ENCODE data around the gene ATP1A3. TPM values are rescaled to one million over a fixed set of nuclear protein-coding genes. Genes with fewer than 3 reads are reported as not detected.

The ATP1A3 gene
- total and polyA plus RNA-seq, 9 donors: 0.18 to 1.2 (median 0.56) TPM

GRCh38 chr19:41923045-41923788, 70.8 kb downstream of the ATP1A3 start:
- 43% methylated on average over 2 of the region's 6 CpGs for WGBS (ENCODE audit: insufficient coverage)
- H3K4me1 ChIP-seq (ENCODE audit: control insufficient read depth, insufficient read depth, low read length): peaks cover 5% of the 10 kb centered on the region
- peaks cover 93% of the 10 kb centered on the region for H3K27me3 ChIP-seq (ENCODE audit: control insufficient read depth, insufficient read depth, low read length)
- no peaks in the 10 kb centered on the region for H3K36me3 ChIP-seq (ENCODE audit: control insufficient read depth, insufficient read depth, low read length)
- H3K27ac ChIP-seq (ENCODE audit: low read length): no peak overlapping the region
- H3K4me3 ChIP-seq (ENCODE audit: low read length): no peak overlapping the region
- no peak for DNase-seq
- no peaks in the 10 kb centered on the region for H3K9me3 ChIP-seq (replicated peaks; ENCODE audit: control insufficient read depth, low read depth, low read length)

GRCh38 chr19:41922585-41922984, 71.4 kb downstream of the ATP1A3 start:
- WGBS (ENCODE audit: insufficient coverage): 3% methylated on average over 7 of the region's 18 CpGs
- no peak for DNase-seq
- H3K27me3 ChIP-seq (ENCODE audit: control insufficient read depth, insufficient read depth, low read length): peaks cover 95% of the 10 kb centered on the region
- H3K27ac ChIP-seq (ENCODE audit: low read length): no peak overlapping the region
- no peaks in the 10 kb centered on the region for H3K9me3 ChIP-seq (replicated peaks; ENCODE audit: control insufficient read depth, low read depth, low read length)
- no peak overlapping the region for H3K4me3 ChIP-seq (ENCODE audit: low read length)
- H3K4me1 ChIP-seq (ENCODE audit: control insufficient read depth, insufficient read depth, low read length): peaks cover 5% of the 10 kb centered on the region
- no peaks in the 10 kb centered on the region for H3K36me3 ChIP-seq (ENCODE audit: control insufficient read depth, insufficient read depth, low read length)

DNA sequence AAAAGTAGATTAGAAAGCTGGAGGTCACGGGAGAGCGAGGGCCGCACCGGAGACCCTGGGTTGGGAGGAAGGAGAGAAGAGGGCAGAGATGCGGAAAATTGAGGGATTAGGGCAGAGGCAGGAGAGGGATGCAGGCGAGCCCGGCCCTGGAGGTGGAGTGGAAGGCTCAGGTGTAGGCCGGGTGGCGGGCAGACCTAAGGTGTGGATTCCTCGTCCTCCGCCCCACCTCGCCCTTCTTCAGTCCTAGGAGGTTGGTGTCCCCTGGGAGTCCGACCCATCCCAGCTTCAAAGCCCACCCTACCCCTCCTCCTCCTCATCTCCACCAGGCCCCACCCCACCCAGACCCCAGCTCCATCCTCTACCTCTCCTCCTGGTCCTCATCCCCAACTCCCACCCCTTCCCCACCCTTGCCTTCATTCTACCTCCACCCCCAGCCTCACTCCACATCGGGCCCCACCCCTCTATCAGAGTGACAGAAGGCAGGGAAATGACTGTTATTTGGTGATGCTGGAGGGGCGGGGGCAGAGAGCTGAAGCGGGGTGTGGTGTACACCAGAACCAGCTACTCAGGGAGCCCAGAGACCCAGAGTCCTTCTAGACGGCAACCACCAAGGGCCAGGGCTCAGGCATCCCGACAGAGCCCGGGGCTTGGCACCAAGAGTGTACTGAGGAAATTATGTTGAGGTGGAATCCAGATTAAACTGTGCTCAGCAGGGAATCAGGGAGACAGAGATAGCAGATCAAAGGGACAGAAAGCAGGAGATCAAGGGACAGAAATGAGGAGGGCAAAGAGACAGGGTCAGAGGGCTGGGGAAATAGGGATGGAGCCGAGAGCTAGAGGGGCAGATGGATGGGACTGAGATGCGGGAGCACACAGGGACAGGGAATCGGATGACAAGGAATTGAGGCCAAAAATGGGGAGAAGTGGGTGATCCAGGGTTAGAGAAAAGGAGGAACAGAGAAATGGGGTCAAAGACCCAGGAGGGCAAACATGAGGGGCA, 72.2 kb downstream of the ATP1A3 start:
- H3K4me3 ChIP-seq (ENCODE audit: low read length): no peak overlapping the region
- WGBS (ENCODE audit: insufficient coverage): under 1% methylated on average over 16 of the region's 22 CpGs
- peaks cover 5% of the 10 kb centered on the region for H3K4me1 ChIP-seq (ENCODE audit: control insufficient read depth, insufficient read depth, low read length)
- peaks cover 95% of the 10 kb centered on the region for H3K27me3 ChIP-seq (ENCODE audit: control insufficient read depth, insufficient read depth, low read length)
- no peak overlapping the region for H3K27ac ChIP-seq (ENCODE audit: low read length)
- no peaks in the 10 kb centered on the region for H3K36me3 ChIP-seq (ENCODE audit: control insufficient read depth, insufficient read depth, low read length)
- no peaks in the 10 kb centered on the region for H3K9me3 ChIP-seq (replicated peaks; ENCODE audit: control insufficient read depth, low read depth, low read length)
- DNase-seq: no peak

- Histone ChIP-seq H3K4me1 (ENCODE audit: control insufficient read depth, insufficient read depth, low read length) (peaks cover 5% of the 10 kb centered on the region), H3K36me3 (ENCODE audit: control insufficient read depth, insufficient read depth, low read length) (no peaks in the 10 kb centered on the region), H3K27me3 (ENCODE audit: control insufficient read depth, insufficient read depth, low read length) (peaks cover 95% of the 10 kb centered on the region), H3K9me3 (replicated peaks; ENCODE audit: control insufficient read depth, low read depth, low read length) (no peaks in the 10 kb centered on the region), H3K27ac (ENCODE audit: low read length) (no peak overlapping the region), H3K4me3 (ENCODE audit: low read length) (no peak overlapping the region)
- no peak for DNase-seq
- 3% methylated on average over 17 of the region's 26 CpGs for WGBS (ENCODE audit: insufficient coverage)
These were observed 73.0 kb downstream of the ATP1A3 start for GRCh38 chr19:41920882-41921576.

GRCh38 chr19:41919948-41920712, 73.9 kb downstream of the ATP1A3 start:
- H3K27ac ChIP-seq (ENCODE audit: low read length): no peak overlapping the region
- WGBS (ENCODE audit: insufficient coverage): 87% methylated on average over 33 of the region's 33 CpGs
- no peaks in the 10 kb centered on the region for H3K36me3 ChIP-seq (ENCODE audit: control insufficient read depth, insufficient read depth, low read length)
- H3K27me3 ChIP-seq (ENCODE audit: control insufficient read depth, insufficient read depth, low read length): peaks cover 95% of the 10 kb centered on the region
- no peaks in the 10 kb centered on the region for H3K9me3 ChIP-seq (replicated peaks; ENCODE audit: control insufficient read depth, low read depth, low read length)
- H3K4me3 ChIP-seq (ENCODE audit: low read length): no peak overlapping the region
- peaks cover 5% of the 10 kb centered on the region for H3K4me1 ChIP-seq (ENCODE audit: control insufficient read depth, insufficient read depth, low read length)
- no peak for DNase-seq

DNA sequence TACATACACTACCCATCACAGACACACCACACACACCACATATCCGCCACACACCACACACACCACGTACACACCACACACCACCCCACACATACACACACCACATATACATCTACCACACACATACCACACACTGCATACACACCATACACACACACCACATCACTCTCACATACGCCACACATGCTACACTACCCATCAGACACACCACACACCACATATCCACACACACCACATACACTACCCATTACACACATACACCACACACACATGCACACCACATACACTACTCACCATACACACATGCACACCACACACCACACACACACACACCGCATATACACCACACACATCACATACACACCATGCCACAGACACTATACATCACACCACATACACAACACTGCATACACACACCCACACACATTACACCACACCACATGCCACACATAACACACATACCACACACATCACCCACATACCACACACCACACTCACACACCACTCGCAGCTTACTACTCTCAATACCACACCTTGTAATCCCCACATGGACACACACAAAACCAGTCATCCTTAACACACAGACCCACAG, 75.3 kb downstream of the ATP1A3 start:
- H3K4me3 ChIP-seq (ENCODE audit: low read length): no peak overlapping the region
- no peaks in the 10 kb centered on the region for H3K9me3 ChIP-seq (replicated peaks; ENCODE audit: control insufficient read depth, low read depth, low read length)
- H3K27ac ChIP-seq (ENCODE audit: low read length): no peak overlapping the region
- no peaks in the 10 kb centered on the region for H3K36me3 ChIP-seq (ENCODE audit: control insufficient read depth, insufficient read depth, low read length)
- peaks cover 96% of the 10 kb centered on the region for H3K27me3 ChIP-seq (ENCODE audit: control insufficient read depth, insufficient read depth, low read length)
- H3K4me1 ChIP-seq (ENCODE audit: control insufficient read depth, insufficient read depth, low read length): peaks cover 5% of the 10 kb centered on the region
- 78% methylated on average over 5 of the region's 5 CpGs for WGBS (ENCODE audit: insufficient coverage)
- DNase-seq: no peak

DNA sequence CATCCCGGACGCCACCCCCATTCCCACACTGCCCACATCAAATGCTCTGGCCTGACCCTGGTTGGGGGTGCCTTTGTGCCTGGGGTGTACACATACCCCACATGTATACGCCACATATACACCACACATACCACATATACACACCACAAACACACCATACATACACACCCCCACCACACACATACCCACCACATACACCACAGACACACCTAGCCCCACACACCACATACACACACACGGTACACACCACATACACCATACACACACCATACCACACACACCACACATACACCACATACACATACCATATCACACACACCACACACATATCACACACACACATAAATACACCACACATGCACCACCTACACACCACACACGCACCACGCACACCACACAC, 75.9 kb downstream of the ATP1A3 start:
- no peaks in the 10 kb centered on the region for H3K36me3 ChIP-seq (ENCODE audit: control insufficient read depth, insufficient read depth, low read length)
- 89% methylated on average over 4 of the region's 6 CpGs for WGBS (ENCODE audit: insufficient coverage)
- H3K27ac ChIP-seq (ENCODE audit: low read length): no peak overlapping the region
- H3K4me3 ChIP-seq (ENCODE audit: low read length): no peak overlapping the region
- H3K4me1 ChIP-seq (ENCODE audit: control insufficient read depth, insufficient read depth, low read length): peaks cover 5% of the 10 kb centered on the region
- peaks cover 98% of the 10 kb centered on the region for H3K27me3 ChIP-seq (ENCODE audit: control insufficient read depth, insufficient read depth, low read length)
- DNase-seq: no peak
- H3K9me3 ChIP-seq (replicated peaks; ENCODE audit: control insufficient read depth, low read depth, low read length): no peaks in the 10 kb centered on the region

DNA sequence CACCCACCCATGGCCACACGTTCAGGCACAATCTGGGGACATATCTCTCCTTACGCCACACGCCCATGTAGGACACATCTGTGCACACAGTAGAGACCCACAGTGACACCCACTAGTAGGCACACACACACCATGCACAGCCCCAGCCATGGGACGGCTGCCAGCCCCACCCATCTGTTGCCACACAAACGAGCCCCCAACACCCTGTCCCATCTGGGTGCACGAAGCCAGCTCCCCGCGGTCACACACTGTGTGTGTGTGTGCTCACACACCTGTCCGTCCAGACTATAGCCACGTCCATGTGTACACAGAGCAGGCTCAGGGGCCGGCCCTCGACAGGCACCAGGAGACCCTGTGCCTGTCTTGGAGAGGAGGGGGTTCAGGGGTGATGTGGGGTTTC, 76.4 kb downstream of the ATP1A3 start:
- no peaks in the 10 kb centered on the region for H3K36me3 ChIP-seq (ENCODE audit: control insufficient read depth, insufficient read depth, low read length)
- 47% methylated on average over 10 of the region's 12 CpGs for WGBS (ENCODE audit: insufficient coverage)

More for the DNA sequence above, 76.4 kb downstream of the ATP1A3 start:
- peaks cover 98% of the 10 kb centered on the region for H3K27me3 ChIP-seq (ENCODE audit: control insufficient read depth, insufficient read depth, low read length)
- H3K4me1 ChIP-seq (ENCODE audit: control insufficient read depth, insufficient read depth, low read length): peaks cover 5% of the 10 kb centered on the region
- H3K4me3 ChIP-seq (ENCODE audit: low read length): no peak overlapping the region
- no peaks in the 10 kb centered on the region for H3K9me3 ChIP-seq (replicated peaks; ENCODE audit: control insufficient read depth, low read depth, low read length)
- no peak overlapping the region for H3K27ac ChIP-seq (ENCODE audit: low read length)
- no peak for DNase-seq
